ENCODE data around the gene DNAH11. TPM values are rescaled to one million over a fixed set of nuclear protein-coding genes. Genes with fewer than 3 reads are reported as not detected.

DNAH11 gene
- total and polyA plus RNA-seq, 12 donors, result 0.03 to 0.59 (median 0.19) TPM; not detected in 2

DNA sequence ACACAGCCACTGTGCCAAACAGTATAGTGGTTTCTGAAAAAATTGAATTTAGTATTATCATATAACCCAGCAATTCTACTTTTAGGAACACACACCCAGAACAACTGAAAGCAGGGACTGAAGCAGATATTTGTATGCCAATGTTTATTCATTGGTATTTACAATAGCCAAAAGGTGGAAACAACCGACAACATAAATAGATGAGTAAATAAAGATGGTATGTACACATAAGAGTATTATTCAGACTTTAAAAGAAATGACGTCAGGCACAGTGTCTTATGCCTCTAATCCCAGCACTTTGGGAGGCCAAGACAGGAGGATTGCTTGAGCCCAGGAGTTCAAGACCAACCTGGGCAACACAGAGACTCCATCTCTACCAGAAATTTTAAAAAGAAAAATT is 395.6 kb downstream of the DNAH11 start:
- Histone ChIP-seq H3K36me3 (peaks cover 0 to 13% (median 0%) of the 10 kb centered on the region in 9 donors), H3K9me3 (peaks cover 0 to 24% (median 0%) of the 10 kb centered on the region in 11 donors), H3K4me1 (peaks cover 0 to 57% (median 17%) of the 10 kb centered on the region in 9 donors), H3K27me3 (no peaks in the 10 kb centered on the region), H3K4me3 (no peak overlapping the region), H3K27ac (peak overlapping the region in 5 of 10 donors; percentile 28 to 83 (median 51))
- ATAC-seq (no peak), DNase-seq (no peak)
- 84 to 87% methylated on average over 2 of the region's 2 CpGs for WGBS, 2 donors
- intact Hi-C loops (cut with DNase I), result no loop called here
- TF ChIP-seq, protein P1, sequence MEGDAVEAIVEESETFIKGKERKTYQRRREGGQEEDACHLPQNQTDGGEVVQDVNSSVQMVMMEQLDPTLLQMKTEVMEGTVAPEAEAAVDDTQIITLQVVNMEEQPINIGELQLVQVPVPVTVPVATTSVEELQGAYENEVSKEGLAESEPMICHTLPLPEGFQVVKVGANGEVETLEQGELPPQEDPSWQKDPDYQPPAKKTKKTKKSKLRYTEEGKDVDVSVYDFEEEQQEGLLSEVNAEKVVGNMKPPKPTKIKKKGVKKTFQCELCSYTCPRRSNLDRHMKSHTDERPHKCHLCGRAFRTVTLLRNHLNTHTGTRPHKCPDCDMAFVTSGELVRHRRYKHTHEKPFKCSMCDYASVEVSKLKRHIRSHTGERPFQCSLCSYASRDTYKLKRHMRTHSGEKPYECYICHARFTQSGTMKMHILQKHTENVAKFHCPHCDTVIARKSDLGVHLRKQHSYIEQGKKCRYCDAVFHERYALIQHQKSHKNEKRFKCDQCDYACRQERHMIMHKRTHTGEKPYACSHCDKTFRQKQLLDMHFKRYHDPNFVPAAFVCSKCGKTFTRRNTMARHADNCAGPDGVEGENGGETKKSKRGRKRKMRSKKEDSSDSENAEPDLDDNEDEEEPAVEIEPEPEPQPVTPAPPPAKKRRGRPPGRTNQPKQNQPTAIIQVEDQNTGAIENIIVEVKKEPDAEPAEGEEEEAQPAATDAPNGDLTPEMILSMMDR (IDR thresholded peaks at IDR 0.05), result no peak

DNA sequence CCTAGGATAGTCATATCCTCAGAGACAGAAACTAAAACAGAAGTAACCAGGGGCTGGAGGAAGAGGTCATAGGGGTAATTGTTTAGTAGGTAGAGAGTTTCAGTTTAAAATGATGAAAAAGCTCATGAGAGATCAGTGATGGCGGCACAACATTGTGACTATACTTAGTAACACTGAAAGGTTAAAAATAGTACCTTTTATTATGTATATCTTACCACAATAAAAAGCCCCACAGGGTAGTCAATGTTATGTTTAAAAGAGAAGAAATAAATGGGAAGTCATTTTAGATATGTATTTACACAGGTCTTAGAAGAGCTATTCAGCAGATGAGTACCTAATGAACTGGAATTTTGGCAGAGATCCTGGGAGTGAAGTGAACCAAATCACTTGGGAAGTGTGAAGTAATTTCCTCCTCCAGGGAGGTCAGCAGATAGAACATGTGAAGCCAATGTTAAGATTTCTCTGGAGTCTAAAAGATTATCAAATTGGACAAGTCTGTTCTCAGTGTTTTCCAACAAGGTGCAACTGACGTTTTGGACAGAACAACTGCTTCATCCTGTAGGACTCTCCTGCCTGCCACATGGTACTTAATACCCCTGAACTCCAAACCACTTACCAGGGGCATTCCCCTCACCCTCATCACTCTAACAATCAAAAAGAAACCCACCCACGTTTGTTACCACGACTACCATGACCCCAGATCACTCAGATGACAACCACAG is 396.5 kb downstream of the DNAH11 start:
- peaks cover 0 to 24% (median 0%) of the 10 kb centered on the region in 11 donors for H3K9me3 ChIP-seq
- peak overlapping the region in 6 of 10 donors; percentile 28 to 83 (median 50) for H3K27ac ChIP-seq
- no peaks in the 10 kb centered on the region for H3K27me3 ChIP-seq
- intact Hi-C loops (cut with DNase I), result no loop called here
- DNase-seq (no peak), ATAC-seq (peak in 5 of 8 donors; percentile 3 to 69 (median 24))
- H3K4me3 ChIP-seq, result no peak overlapping the region
- TF ChIP-seq, protein P1 (IDR thresholded peaks at IDR 0.05), result no peak
- H3K4me1 ChIP-seq, result peaks cover 0 to 60% (median 25%) of the 10 kb centered on the region in 9 donors
- WGBS, 2 donors, result 15 to 28% methylated on average over 4 of the region's 4 CpGs
- H3K36me3 ChIP-seq, result peaks cover 0 to 13% (median 0%) of the 10 kb centered on the region in 9 donors

DNA sequence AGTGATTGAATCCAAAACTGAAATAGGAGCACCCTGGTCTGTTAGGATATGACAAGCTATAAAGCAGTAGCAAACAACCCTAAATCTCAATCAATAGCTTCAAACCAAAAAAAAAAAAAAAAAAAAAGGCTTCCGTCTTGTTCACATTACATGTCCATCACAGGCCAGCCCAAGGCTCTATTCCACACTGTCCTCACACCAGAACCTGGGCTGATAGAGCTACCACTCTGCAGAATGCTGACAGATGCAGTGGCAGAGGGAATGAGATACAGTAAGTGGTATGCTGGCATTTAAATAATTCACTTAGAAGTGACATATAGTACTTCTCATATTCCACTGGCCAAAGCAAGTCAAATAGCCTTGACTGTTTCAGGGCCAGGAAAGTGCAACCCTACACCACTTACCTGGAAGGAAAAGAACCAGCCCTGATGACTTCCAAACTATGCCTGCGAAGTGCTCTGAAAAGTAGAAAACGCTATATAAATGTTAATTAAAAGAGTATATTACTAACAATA is 397.1 kb downstream of the DNAH11 start:
- 76 to 86% methylated on average over 3 of the region's 3 CpGs for WGBS, 2 donors
- Histone ChIP-seq H3K9me3 (peaks cover 0 to 24% (median 0%) of the 10 kb centered on the region in 11 donors), H3K36me3 (peaks cover 0 to 13% (median 0%) of the 10 kb centered on the region in 9 donors), H3K4me1 (peaks cover 0 to 64% (median 29%) of the 10 kb centered on the region in 9 donors), H3K27me3 (no peaks in the 10 kb centered on the region), H3K27ac (peak overlapping the region in 5 of 10 donors; percentile 28 to 83 (median 51)), H3K4me3 (no peak overlapping the region)
- intact Hi-C loops (cut with DNase I), result loop anchor here in 1 of 10 donors (5.0 kb wide), 1 partner anchor 33 kb away; no protein-coding TSS in a partner anchor
- TF ChIP-seq, protein P1 (IDR thresholded peaks at IDR 0.05), result no peak
- no peak for DNase-seq
- ATAC-seq, result peak in 1 of 8 donors; percentile 29

DNA sequence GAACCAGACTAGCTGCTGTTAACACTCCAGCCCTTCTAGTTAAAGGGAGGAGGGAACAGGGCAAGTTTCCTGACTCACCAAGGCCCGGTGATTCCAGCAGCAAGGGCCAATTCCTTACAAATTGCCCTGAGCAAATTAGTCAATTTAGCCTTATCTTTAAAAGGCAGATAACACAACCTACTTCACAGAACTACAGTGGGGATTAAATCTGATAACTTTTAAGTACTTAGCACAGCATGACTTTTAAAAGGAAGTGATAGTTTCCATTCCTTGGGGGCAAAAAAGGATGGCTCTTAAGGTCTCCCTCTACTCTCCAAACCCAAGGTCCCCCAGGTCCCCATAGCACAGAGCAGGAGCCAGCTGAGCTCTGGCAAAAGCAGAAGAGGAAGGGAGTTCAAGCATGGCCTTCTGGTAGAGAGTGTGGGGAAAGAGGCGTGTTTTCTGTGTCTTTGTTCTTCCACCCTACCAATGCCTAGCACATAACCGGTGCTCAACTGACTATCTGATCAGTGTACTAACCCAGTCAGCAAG is 398.8 kb downstream of the DNAH11 start:
- ATAC-seq, result no peak
- WGBS, 2 donors, result 46 to 51% methylated on average over 3 of the region's 3 CpGs
- TF ChIP-seq, protein P1 (IDR thresholded peaks at IDR 0.05), result no peak
- DNase-seq, result no peak
- peaks cover 0 to 10% (median 0%) of the 10 kb centered on the region in 9 donors for H3K36me3 ChIP-seq
- peaks cover 0 to 4% (median 0%) of the 10 kb centered on the region in 7 donors for H3K27me3 ChIP-seq
- peak overlapping the region in 9 of 10 donors; percentile 32 to 83 (median 60) for H3K27ac ChIP-seq
- H3K9me3 ChIP-seq, result peaks cover 0 to 9% (median 0%) of the 10 kb centered on the region in 11 donors
- peaks cover 0 to 74% (median 29%) of the 10 kb centered on the region in 9 donors for H3K4me1 ChIP-seq
- intact Hi-C loops (cut with DNase I), result loop anchor here in 2 of 10 donors (2.0 to 5.0 kb wide), 2 partner anchors 17 to 34 kb away; no protein-coding TSS in a partner anchor
- no peak overlapping the region for H3K4me3 ChIP-seq

Data from heart right ventricle (tissue), 16 donors.